OCI-LY7 (cell line): Measurements from ENCODE around the gene KIF12.

Experiments
- EZH2phosphoT487 ChIP-seq: fragments of 200-600 bp; sonication (generic); IDR thresholded peaks from 2 replicates; pipeline ENCODE4 v1.6.1; 2018; ENCODE audit warnings: low read depth, borderline replicate concordance, mild to moderate bottlenecking, mixed run types, antibody characterized with exemption, low read length, moderate library complexity, mixed read lengths
- TF ChIP-seq, protein P1 (sequence below): fragments of 200-600 bp; sonication (generic); conservative IDR thresholded peaks from 2 replicates; pipeline ENCODE4 v1.5.1; 2014; ENCODE audit warnings: mild to moderate bottlenecking, antibody characterized with exemption, low read length, moderate library complexity, mixed read lengths

DNA sequence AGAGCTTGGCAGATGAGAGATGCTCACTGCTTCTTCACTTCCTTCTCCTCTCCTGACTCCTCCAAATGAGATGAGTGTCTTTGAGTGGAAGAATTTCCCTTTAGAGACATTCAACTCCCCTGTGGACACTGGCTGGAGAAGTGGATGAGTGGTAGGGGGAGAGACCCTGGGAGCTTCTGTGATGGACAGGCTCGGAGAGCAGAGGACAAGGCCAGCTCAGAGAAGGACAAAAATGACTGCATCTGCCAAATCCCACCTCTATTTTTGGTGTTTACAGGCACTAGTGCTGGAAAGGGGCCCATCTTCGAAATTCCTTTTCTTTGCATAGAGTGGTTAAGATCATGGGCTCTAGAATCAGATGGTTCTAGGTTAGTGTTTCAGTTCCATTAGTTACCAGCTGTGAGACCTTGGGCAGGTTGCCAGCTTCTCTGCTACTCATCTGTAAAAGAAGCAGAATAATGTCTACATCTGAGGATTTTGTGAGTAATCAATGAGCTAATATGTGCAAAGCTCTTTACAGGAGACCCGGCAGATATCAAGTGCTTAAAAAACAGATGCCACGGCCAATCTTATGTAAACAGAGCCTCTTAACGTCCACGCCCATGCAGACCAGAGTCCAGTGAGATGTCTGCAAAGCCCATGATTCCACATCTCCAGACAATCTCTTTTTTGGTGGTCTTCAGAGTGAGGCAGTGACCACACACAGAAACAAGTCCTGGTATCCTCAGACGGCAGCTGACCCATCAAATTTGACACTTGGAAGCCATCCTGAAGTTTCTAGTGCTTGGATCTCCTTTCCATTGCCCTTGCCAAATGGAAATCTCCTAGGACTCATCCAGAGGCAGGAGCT is 42.7 kb upstream of the KIF12 start:
- TF ChIP-seq, protein P1, sequence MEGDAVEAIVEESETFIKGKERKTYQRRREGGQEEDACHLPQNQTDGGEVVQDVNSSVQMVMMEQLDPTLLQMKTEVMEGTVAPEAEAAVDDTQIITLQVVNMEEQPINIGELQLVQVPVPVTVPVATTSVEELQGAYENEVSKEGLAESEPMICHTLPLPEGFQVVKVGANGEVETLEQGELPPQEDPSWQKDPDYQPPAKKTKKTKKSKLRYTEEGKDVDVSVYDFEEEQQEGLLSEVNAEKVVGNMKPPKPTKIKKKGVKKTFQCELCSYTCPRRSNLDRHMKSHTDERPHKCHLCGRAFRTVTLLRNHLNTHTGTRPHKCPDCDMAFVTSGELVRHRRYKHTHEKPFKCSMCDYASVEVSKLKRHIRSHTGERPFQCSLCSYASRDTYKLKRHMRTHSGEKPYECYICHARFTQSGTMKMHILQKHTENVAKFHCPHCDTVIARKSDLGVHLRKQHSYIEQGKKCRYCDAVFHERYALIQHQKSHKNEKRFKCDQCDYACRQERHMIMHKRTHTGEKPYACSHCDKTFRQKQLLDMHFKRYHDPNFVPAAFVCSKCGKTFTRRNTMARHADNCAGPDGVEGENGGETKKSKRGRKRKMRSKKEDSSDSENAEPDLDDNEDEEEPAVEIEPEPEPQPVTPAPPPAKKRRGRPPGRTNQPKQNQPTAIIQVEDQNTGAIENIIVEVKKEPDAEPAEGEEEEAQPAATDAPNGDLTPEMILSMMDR, result no peak
- no peak for TF ChIP-seq EZH2phosphoT487
